H1 (cell line): Measurements from ENCODE around the gene RGS6. TPM values are rescaled to one million over a fixed set of nuclear protein-coding genes. Genes with fewer than 3 reads are reported as not detected.

Experiments used
- CTCF ChIA-PET: fragments of 300-600 bp; sonication (Branson Sonifier 250); formaldehyde crosslinking; loops from one replicate; lab custom pipeline; 2021; ENCODE audit not compliant: partially characterized antibody; lab: Charles Lee
- POLR2A ChIA-PET: fragments of 300-600 bp; sonication (Branson Sonifier 250); formaldehyde crosslinking; loops from one replicate; lab custom pipeline; 2021; ENCODE audit warnings: inconsistent platforms; ENCODE audit not compliant: partially characterized antibody; lab: Charles Lee
- DNase-seq, 2 experiments: peaks; one replicate each; pipeline versions ENCODE4 v3.0.0 to v3.0.0-alpha.2; 2010 to 2022; ENCODE audit warnings: low spot score in 2 of 2, low read depth in 1 of 2, mixed read lengths in 1 of 2
- FAIRE-seq: peaks from 2 replicates; lab custom pipeline; 2011; peaks lifted over from hg19 to GRCh38; lab: Jason Lieb, UNC
- H2AFZ ChIP-seq: 2 replicates; pipeline ENCODE4 v1.8.1; 2012; ENCODE audit warnings: low read length, inconsistent platforms
- H2AK5ac ChIP-seq: 2 replicates; pipeline ENCODE4 v1.6.1; 2013; ENCODE audit warnings: low read depth, low read length
- H2BK120ac ChIP-seq: replicated peaks from 2 replicates; pipeline ENCODE3; 2013; ENCODE audit warnings: low read depth, low read length, inconsistent platforms
- H2BK12ac ChIP-seq: 2 replicates; pipeline ENCODE4 v1.6.1; 2013; ENCODE audit warnings: low read depth, low read length
- H2BK15ac ChIP-seq: 2 replicates; pipeline ENCODE4 v1.6.1; 2013; ENCODE audit warnings: low read length
- H2BK20ac ChIP-seq: 2 replicates; pipeline ENCODE4 v1.6.1; 2013; ENCODE audit warnings: low read length
- H2BK5ac ChIP-seq: 2 replicates; pipeline ENCODE4 v1.6.1; 2013; ENCODE audit warnings: low read depth, low read length
- H3K14ac ChIP-seq: 2 replicates; pipeline ENCODE4 v1.6.1; 2013; ENCODE audit warnings: inconsistent platforms; ENCODE audit not compliant: insufficient read length
- H3K18ac ChIP-seq: 2 replicates; pipeline ENCODE4 v1.6.1; 2013; ENCODE audit warnings: low read length; ENCODE audit errors: extremely low read depth
- H3K23ac ChIP-seq: 2 replicates; pipeline ENCODE4 v1.6.1; 2013; ENCODE audit warnings: inconsistent platforms; ENCODE audit not compliant: insufficient read length
- H3K23me2 ChIP-seq: 2 replicates; pipeline ENCODE4 v1.6.1; 2013; ENCODE audit warnings: low read depth, low read length
- H3K27ac ChIP-seq: 2 replicates; pipeline ENCODE4 v1.6.1; 2011; ENCODE audit warnings: low read depth, low read length, inconsistent platforms
- H3K27me3 ChIP-seq, 4 experiments: replicated peaks in 1 of 4; 1 replicate in 1 of 4; 2 replicates in 3 of 4; pipeline versions ENCODE4 v1.6.1 to v1.8.1; 2011 to 2013; ENCODE audit warnings: low read length in 3 of 4, mild to moderate bottlenecking in 3 of 4, inconsistent platforms in 2 of 4, mixed read lengths in 2 of 4, moderate library complexity in 1 of 4; ENCODE audit not compliant: control insufficient read depth in 3 of 4, insufficient read depth in 3 of 4; ENCODE audit errors: extremely low read depth in 1 of 4
- H3K36me3 ChIP-seq, 4 experiments: 2 replicates each; pipeline versions ENCODE4 v1.6.1 to v1.8.1; 2011 to 2013; ENCODE audit warnings: mild to moderate bottlenecking in 4 of 4, low read length in 3 of 4, moderate library complexity in 2 of 4, control low read depth in 1 of 4, inconsistent platforms in 1 of 4; ENCODE audit not compliant: insufficient read depth in 4 of 4, control insufficient read depth in 2 of 4
- H3K4ac ChIP-seq: replicated peaks from 2 replicates; pipeline ENCODE3; 2013; ENCODE audit warnings: low read length, low read depth, mixed read lengths, inconsistent platforms; ENCODE audit not compliant: insufficient read length
- H3K4me1 ChIP-seq, 4 experiments: replicated peaks in 1 of 4; 1 replicate in 1 of 4; 2 replicates in 3 of 4; pipeline versions ENCODE4 v1.6.1 to v1.8.1; 2011 to 2013; ENCODE audit warnings: low read length in 3 of 4, inconsistent platforms in 2 of 4, mixed read lengths in 1 of 4; ENCODE audit not compliant: insufficient read depth in 4 of 4, control insufficient read depth in 3 of 4
- H3K4me2 ChIP-seq, 2 experiments: 2 replicates each; pipeline versions ENCODE4 v1.6.1 to v1.8.1; 2011 to 2013; ENCODE audit warnings: low read depth in 2 of 2, low read length in 2 of 2, control low read depth in 1 of 2, inconsistent platforms in 1 of 2, mild to moderate bottlenecking in 1 of 2; ENCODE audit not compliant: insufficient read depth in 1 of 2
- H3K4me3 ChIP-seq, 4 experiments: fragments of 200-600, 300-600 bp in 1 of 4; sonication (generic), shearing (Covaris generic), sonication (Bioruptor Twin) in 1 of 4; 2 replicates each; pipeline versions ENCODE4 v1.5.1 to v1.8.1; 2011 to 2016; ENCODE audit warnings: low read length in 4 of 4, low read depth in 3 of 4, control low read depth in 2 of 4, inconsistent platforms in 2 of 4, mild to moderate bottlenecking in 2 of 4, mixed read lengths in 1 of 4, moderate library complexity in 1 of 4; ENCODE audit not compliant: insufficient read depth in 2 of 4; ENCODE audit errors: extremely low read depth in 1 of 4
- H3K56ac ChIP-seq: replicated peaks from 2 replicates; pipeline ENCODE3; 2013; ENCODE audit warnings: low read depth, mild to moderate bottlenecking, mixed read lengths, low read length, inconsistent platforms; ENCODE audit not compliant: insufficient read length
- H3K79me1 ChIP-seq: 2 replicates; pipeline ENCODE4 v1.6.1; 2013; ENCODE audit warnings: low read depth, low read length, control low read depth
- H3K79me2 ChIP-seq, 2 experiments: 2 replicates each; pipeline versions ENCODE4 v1.6.1 to v1.8.1; 2012 to 2013; ENCODE audit warnings: low read length in 2 of 2, mild to moderate bottlenecking in 2 of 2, inconsistent platforms in 1 of 2; ENCODE audit not compliant: insufficient read depth in 2 of 2, control insufficient read depth in 1 of 2
- H3K9ac ChIP-seq, 4 experiments: replicated peaks in 1 of 4; 1 replicate in 1 of 4; 2 replicates in 3 of 4; pipeline versions ENCODE4 v1.6.1 to v1.8.1; 2011 to 2013; ENCODE audit warnings: low read depth in 3 of 4, low read length in 3 of 4, control low read depth in 2 of 4, mild to moderate bottlenecking in 2 of 4, moderate library complexity in 2 of 4, inconsistent platforms in 1 of 4; ENCODE audit errors: extremely low read depth in 1 of 4
- H3K9me3 ChIP-seq, 2 experiments: 2 replicates each; pipeline versions ENCODE4 v1.6.1 to v1.8.1; 2012 to 2013; ENCODE audit warnings: mild to moderate bottlenecking in 2 of 2, moderate library complexity in 2 of 2, control low read depth in 1 of 2, inconsistent platforms in 1 of 2, low read depth in 1 of 2, low read length in 1 of 2, mixed read lengths in 1 of 2; ENCODE audit not compliant: insufficient read depth in 2 of 2
- H4K20me1 ChIP-seq, 2 experiments: replicated peaks in 1 of 2; 2 replicates each; pipeline versions ENCODE3 to v1.8.1; 2011 to 2013; ENCODE audit warnings: inconsistent platforms in 2 of 2, low read length in 2 of 2, mild to moderate bottlenecking in 1 of 2; ENCODE audit not compliant: insufficient read depth in 2 of 2, control insufficient read depth in 1 of 2
- H4K5ac ChIP-seq: 2 replicates; pipeline ENCODE4 v1.6.1; 2013; ENCODE audit warnings: low read length, low read depth, mixed read lengths, inconsistent platforms; ENCODE audit not compliant: insufficient read length
- H4K8ac ChIP-seq: 2 replicates; pipeline ENCODE4 v1.8.0; 2013; ENCODE audit warnings: mild to moderate bottlenecking, moderate library complexity, low read length, inconsistent platforms; ENCODE audit not compliant: insufficient read depth; ENCODE audit errors: extremely low read depth
- H4K91ac ChIP-seq: replicated peaks from 2 replicates; pipeline ENCODE3; 2013; ENCODE audit warnings: low read length, mixed read lengths, inconsistent platforms; ENCODE audit not compliant: insufficient read length
- CBX8 ChIP-seq: fragments of 300-800, 300-1000 bp; sonication (generic); IDR thresholded peaks from 2 replicates; pipeline ENCODE4 v1.7.1; 2016; ENCODE audit warnings: low read depth, low read length, borderline replicate concordance
- EZH2 ChIP-seq: fragments of 200-600 bp; sonication (generic); IDR thresholded peaks from 2 replicates; pipeline ENCODE4 v1.7.1; 2012; ENCODE audit warnings: low read depth, mild to moderate bottlenecking, moderate library complexity, low read length, inconsistent platforms; ENCODE audit not compliant: severe bottlenecking
- GABPA ChIP-seq: IDR thresholded peaks from 2 replicates; pipeline ENCODE4 v1.6.1; 2011; ENCODE audit warnings: mild to moderate bottlenecking, low read length, moderate library complexity, borderline replicate concordance; ENCODE audit not compliant: insufficient read depth
- MAFK ChIP-seq: IDR thresholded peaks from 2 replicates; pipeline ENCODE4 v1.6.1; 2012; ENCODE audit warnings: low read depth, mild to moderate bottlenecking, improper control_type of control experiment, low read length
- TAF1 ChIP-seq: IDR thresholded peaks from 2 replicates; pipeline ENCODE4 v1.6.1; 2011; ENCODE audit warnings: mild to moderate bottlenecking, low read depth, low read length
- YY1 ChIP-seq: IDR thresholded peaks from 2 replicates; pipeline ENCODE4 v1.6.1; 2011; ENCODE audit warnings: low read depth, mild to moderate bottlenecking, low read length
- WGBS, 2 experiments: shearing (Covaris generic) in 1 of 2; methylation state at CpG; one replicate each; pipeline versions ENCODE4 v1.1.6 to v1.1.7; 2013 to 2015; ENCODE audit warnings: low lambda C conversion rate in 2 of 2, mixed read lengths in 2 of 2, inconsistent platforms in 1 of 2, low coverage in 1 of 2, missing lambda C conversion rate in 1 of 2; ENCODE audit not compliant: insufficient replicate concordance in 2 of 2, insufficient coverage in 1 of 2, insufficient read length in 1 of 2; ENCODE audit errors: extremely low coverage in 1 of 2, missing lambda C conversion rate in 1 of 2; 5-methylcytosine and 5-hydroxymethylcytosine counted together
- polyA plus RNA-seq, 7 experiments: library from polyadenylated mRNA; depleted of rRNA in 3 of 7; stranded (reverse) in 5 of 7; unstranded in 2 of 7; fragments of >200 nt in 5 of 7; fragments of 200-250 nt in 2 of 7; gene quantifications; 1 replicate in 5 of 7; 2 replicates in 1 of 7; 4 replicates in 1 of 7; pipeline versions ENCODE4 v1.2.1 to v1.2.3, GENCODE V29; 2011 to 2013; ENCODE audit warnings: missing spikeins in 2 of 7, mixed read lengths in 2 of 7
- total RNA-seq: library from RNA; stranded (reverse); fragmentation: NEBNext Ultra II Directional; extraction: Animal tissue kit (Norgen Biotek cat#: 25700); gene quantifications from 2 replicates; pipeline ENCODE4 v1.2.1, GENCODE V29; 2021
- TF ChIP-seq, protein P1 (sequence below): IDR thresholded peaks from 2 replicates; pipeline ENCODE4 v1.6.1; 2012; ENCODE audit warnings: low read length, inconsistent platforms

Gene RGS6
- total and polyA plus RNA-seq, 2 of the 8 experiments (the other 6 are each of a cell fraction or from before 2014, with no cell fraction given) = 0.26 to 1.1 TPM

GRCh38 chr14:72315714-72316113 is 383.5 kb downstream of the RGS6 start:
- Histone ChIP-seq H2BK5ac (no peak overlapping the region), H2AFZ (no peak overlapping the region), H4K91ac (no peak overlapping the region), H4K8ac (no peak overlapping the region), H3K9ac (no peak overlapping the region), H3K27ac (no peak overlapping the region), H2BK120ac (no peak overlapping the region), H3K4me1 (peaks cover 0 to 2% (median under 1%) of the 10 kb centered on the region in 4 experiments; a peak in 1 of 7 replicates), H2BK15ac (no peak overlapping the region), H3K27me3 (no peaks in the 10 kb centered on the region), H4K5ac (no peak overlapping the region), H2BK20ac (no peak overlapping the region), H3K4me2 (no peak overlapping the region), H2BK12ac (no peak overlapping the region), H3K23me2 (no peaks in the 10 kb centered on the region), H3K9me3 (peaks cover 0 to 4% of the 10 kb centered on the region in 2 experiments; a peak in 1 of 4 replicates), H3K36me3 (no peaks in the 10 kb centered on the region), H3K23ac (no peak overlapping the region), H3K18ac (no peak overlapping the region), H3K79me2 (no peaks in the 10 kb centered on the region), H4K20me1 (no peaks in the 10 kb centered on the region), H3K14ac (no peak overlapping the region), H3K4me3 (no peak overlapping the region), H3K4ac (no peak overlapping the region), H2AK5ac (no peak overlapping the region), H3K79me1 (no peaks in the 10 kb centered on the region), H3K56ac (no peak overlapping the region)
- TF ChIP-seq CBX8 (no peak), MAFK (no peak), GABPA (no peak), EZH2 (no peak), TAF1 (no peak), YY1 (no peak)
- TF ChIP-seq, protein P1, sequence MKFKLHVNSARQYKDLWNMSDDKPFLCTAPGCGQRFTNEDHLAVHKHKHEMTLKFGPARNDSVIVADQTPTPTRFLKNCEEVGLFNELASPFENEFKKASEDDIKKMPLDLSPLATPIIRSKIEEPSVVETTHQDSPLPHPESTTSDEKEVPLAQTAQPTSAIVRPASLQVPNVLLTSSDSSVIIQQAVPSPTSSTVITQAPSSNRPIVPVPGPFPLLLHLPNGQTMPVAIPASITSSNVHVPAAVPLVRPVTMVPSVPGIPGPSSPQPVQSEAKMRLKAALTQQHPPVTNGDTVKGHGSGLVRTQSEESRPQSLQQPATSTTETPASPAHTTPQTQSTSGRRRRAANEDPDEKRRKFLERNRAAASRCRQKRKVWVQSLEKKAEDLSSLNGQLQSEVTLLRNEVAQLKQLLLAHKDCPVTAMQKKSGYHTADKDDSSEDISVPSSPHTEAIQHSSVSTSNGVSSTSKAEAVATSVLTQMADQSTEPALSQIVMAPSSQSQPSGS = no peak
- DNase-seq (no peak), FAIRE-seq (no peak)
- POLR2A ChIA-PET = interaction anchor here (0.7 kb wide), 1 partner anchor 111 kb away, joined by 4 read pairs; no protein-coding TSS in a partner anchor
- CTCF ChIA-PET = interaction anchor here (0.6 to 1.0 kb wide), 4 partner anchors 18 to 1273 kb away, joined by 3 read pairs; no protein-coding TSS in a partner anchor
- 100% methylated on average over 1 of the region's 1 CpG; no CpG with 5 or more reads in 1 of the 2 experiments for WGBS, 2 experiments
